ENCODE results near the gene PPM1N. TPM values are rescaled to one million over a fixed set of nuclear protein-coding genes. Genes with fewer than 3 reads are reported as not detected.

PPM1N gene
- total and polyA plus RNA-seq, 2 of the 13 experiments (the other 11 are each of a cell fraction or from before 2014, with no cell fraction given), result 0.31 to 1.8 TPM

DNA sequence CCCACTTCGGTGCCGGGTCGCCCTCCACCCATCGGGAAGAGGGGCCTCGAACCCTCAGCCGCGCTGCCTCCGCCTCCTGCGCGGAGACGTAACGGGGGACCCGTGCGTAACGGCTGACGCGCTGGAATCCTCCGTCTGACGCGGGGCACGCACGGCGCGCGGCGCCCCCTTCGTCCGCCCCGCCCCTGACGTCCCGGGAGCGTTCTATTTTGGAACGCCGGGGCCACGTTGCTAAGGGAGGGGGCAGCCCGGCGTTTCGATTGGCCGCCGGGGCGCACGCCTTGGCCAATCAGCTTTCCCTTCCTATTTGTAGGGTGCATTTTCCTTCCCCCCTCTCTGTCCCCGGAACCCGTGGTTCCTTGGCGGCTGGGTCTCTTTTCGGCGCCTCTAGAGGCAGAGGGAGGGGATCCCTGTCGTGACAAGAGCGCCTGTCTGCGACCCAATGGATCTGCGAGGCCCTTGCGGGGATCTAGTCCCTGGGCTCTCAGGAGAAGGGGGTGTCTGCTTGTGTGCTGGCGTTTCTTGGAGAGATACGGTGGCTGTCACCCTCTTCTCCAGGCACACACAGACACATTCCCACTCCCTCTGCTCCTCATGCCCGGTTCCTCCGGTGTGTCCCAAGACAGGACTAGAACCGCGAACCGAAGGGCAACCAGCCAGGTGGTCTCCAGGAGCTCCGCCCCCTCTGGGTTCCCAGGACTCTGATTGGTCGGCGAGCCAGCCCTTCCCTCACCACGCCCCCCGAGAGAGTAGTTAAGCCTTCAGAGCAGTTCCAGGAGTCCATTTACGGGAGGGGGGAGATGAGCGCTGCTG, 28.9 kb upstream of the PPM1N start (continued):
- TF ChIP-seq CSRNP1 (CRISPR knock-in tag; IDR thresholded peaks at IDR 0.05) (no peak), HNRNPL (IDR thresholded peaks at IDR 0.05; ENCODE audit: low read depth, low read length) (no peak), TAF1 (CRISPR knock-in tag; IDR thresholded peaks at IDR 0.05) (peak; percentile 53; the same call in 1 of the 2 replicates), ZFP90 (CRISPR knock-in tag; IDR thresholded peaks at IDR 0.05; ENCODE audit: borderline replicate concordance) (no peak), PHB2 (IDR thresholded peaks at IDR 0.05; ENCODE audit: partially characterized antibody) (no peak), ZNF576 (CRISPR knock-in tag; IDR thresholded peaks at IDR 0.05) (peak; percentile 28; the same call in 1 of the 2 replicates), KAT2B (IDR thresholded peaks at IDR 0.05; ENCODE audit: borderline replicate concordance, low read depth, low read length) (no peak), JARID2 (CRISPR knock-in tag; IDR thresholded peaks at IDR 0.05; ENCODE audit: insufficient replicate concordance) (no peak), HOXA7 (CRISPR knock-in tag; IDR thresholded peaks at IDR 0.05) (no peak), ZNF567 (CRISPR knock-in tag; IDR thresholded peaks at IDR 0.05; ENCODE audit: borderline replicate concordance) (no peak; the same call in 1 of the 2 replicates), TIGD3 (CRISPR knock-in tag; IDR thresholded peaks at IDR 0.05; ENCODE audit: borderline replicate concordance) (no peak), XBP1 (CRISPR knock-in tag; IDR thresholded peaks at IDR 0.05) (no peak), IRF1 (CRISPR knock-in tag; IDR thresholded peaks at IDR 0.05; ENCODE audit: low read depth) (no peak), EEA1 (CRISPR knock-in tag; IDR thresholded peaks at IDR 0.05; ENCODE audit: borderline replicate concordance) (no peak), SSRP1 (CRISPR knock-in tag; IDR thresholded peaks at IDR 0.05) (no peak), ZNF761 (CRISPR knock-in tag; conservative IDR thresholded peaks at IDR 0.05) (no peak), ZNF891 (CRISPR knock-in tag; IDR thresholded peaks at IDR 0.05) (no peak), GTF3A (CRISPR knock-in tag; conservative IDR thresholded peaks at IDR 0.05) (no peak; the same call in 1 of the 2 replicates)
- TF ChIP-seq, protein P1, sequence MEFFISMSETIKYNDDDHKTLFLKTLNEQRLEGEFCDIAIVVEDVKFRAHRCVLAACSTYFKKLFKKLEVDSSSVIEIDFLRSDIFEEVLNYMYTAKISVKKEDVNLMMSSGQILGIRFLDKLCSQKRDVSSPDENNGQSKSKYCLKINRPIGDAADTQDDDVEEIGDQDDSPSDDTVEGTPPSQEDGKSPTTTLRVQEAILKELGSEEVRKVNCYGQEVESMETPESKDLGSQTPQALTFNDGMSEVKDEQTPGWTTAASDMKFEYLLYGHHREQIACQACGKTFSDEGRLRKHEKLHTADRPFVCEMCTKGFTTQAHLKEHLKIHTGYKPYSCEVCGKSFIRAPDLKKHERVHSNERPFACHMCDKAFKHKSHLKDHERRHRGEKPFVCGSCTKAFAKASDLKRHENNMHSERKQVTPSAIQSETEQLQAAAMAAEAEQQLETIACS (CRISPR knock-in tag; IDR thresholded peaks at IDR 0.05), result no peak; the same call in 1 of the 2 replicates
- TF ChIP-seq, protein P2, sequence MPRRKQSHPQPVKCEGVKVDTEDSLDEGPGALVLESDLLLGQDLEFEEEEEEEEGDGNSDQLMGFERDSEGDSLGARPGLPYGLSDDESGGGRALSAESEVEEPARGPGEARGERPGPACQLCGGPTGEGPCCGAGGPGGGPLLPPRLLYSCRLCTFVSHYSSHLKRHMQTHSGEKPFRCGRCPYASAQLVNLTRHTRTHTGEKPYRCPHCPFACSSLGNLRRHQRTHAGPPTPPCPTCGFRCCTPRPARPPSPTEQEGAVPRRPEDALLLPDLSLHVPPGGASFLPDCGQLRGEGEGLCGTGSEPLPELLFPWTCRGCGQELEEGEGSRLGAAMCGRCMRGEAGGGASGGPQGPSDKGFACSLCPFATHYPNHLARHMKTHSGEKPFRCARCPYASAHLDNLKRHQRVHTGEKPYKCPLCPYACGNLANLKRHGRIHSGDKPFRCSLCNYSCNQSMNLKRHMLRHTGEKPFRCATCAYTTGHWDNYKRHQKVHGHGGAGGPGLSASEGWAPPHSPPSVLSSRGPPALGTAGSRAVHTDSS (CRISPR knock-in tag; conservative IDR thresholded peaks at IDR 0.05), result no peak
